GM19023 (cell line): ENCODE data around the gene TAS1R1.

Experiments used
- ATAC-seq: cut with Tn5 transposase; IDR thresholded peaks from one replicate; pipeline ENCODE4 v1.9.1; 2021; ENCODE audit warnings: mild to moderate bottlenecking, moderate library complexity; ENCODE audit not compliant: unreplicated experiment

TAS1R1 gene

GRCh38 chr1:6627841-6628545 lies 72.9 kb downstream of the TAS1R1 start:
- ATAC-seq: no peak

- no peak for ATAC-seq
Measured at GRCh38 chr1:6628971-6629479, 73.9 kb downstream of the TAS1R1 start.
